GM18951 (cell line): ENCODE measurements around the gene AADACL4.
"Not testable (repeated sequence)": the region's sequence is repeated elsewhere in the genome, so short reads cannot be mapped to it uniquely, and the experiment has no call there.

Experiments
- POLR2A ChIP-seq: IDR thresholded peaks from 4 replicates; pipeline ENCODE4 v1.6.1; 2011; ENCODE audit warnings: mild to moderate bottlenecking; ENCODE audit not compliant: insufficient read length, insufficient read depth; ENCODE audit errors: extremely low read depth
- in situ Hi-C: fragments of 300-500 bp; cut with MboI; formaldehyde crosslinking; loops from one replicate; pipeline ENCODE4 v1.12.0; 2022; ENCODE audit warnings: low sequenced_read_pairs, mixed read lengths, inconsistent platforms; ENCODE audit not compliant: unreplicated experiment

Gene AADACL4

DNA sequence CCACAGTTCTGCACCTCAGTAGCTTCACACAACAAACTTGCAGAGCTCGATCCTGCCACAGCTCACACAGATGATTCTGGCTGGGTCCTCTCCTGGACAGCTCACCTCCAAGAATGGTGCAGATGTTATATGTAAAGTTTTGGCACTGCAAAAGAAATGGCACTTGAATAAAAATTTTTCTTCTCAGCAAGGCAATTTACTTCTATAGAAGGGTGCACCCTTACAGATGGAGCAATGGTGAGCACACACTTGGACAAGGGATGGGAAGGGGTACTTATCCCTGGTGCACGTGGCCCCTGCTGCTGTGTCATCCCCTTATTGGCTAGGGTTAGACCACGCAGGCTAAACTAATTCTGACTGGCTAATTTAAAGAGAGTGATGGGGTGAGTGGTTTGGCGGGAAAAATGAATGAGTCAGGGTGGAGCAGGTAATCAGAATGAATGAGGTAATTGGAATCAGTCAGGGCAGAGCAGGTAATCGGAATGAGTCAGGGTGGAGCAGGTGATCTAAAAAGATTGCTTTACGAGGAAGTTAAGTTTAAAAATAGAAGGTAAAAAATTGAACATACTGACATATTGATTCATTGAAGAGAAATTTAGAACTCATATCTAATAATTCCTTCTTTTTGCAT lies 60.1 kb downstream of the AADACL4 start:
- no peak for TF ChIP-seq POLR2A
- in situ Hi-C loops: no loop called here

GRCh38 chr1:12706061-12706460 lies 62.2 kb downstream of the AADACL4 start:
- in situ Hi-C loops: no loop called here
- TF ChIP-seq POLR2A: no peak

DNA sequence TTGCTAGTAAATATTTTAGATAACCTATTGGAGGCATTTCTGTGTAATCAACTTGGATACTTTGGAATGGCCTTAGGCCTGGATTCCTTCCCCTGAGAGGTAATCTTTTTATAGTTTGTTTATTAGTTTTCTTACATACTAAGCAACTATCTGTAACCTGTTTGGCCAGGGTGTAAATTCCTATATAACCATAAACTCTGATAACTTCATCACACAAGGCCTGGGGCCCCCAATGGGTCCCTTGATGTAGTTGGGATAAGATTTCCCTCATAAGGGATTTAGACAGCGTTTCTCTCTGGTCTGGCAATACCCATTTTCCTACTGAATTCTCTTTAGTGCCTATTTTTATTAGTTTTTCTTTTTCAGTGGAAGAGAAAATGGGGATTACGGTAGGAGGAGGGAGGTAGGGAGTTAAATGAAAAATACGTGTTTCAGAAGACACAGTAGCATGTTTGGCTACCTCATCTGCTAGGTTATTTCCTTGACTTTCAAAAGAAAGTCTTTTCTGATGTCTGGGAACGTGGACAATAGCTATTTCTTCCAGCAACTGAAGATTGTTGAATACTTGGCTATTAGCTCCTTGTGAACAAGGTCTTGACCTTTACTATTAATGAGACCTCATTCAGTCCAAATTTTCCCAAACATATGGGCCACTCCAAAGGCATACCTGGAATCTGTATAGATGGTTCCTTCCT lies 64.7 kb downstream of the AADACL4 start:
- TF ChIP-seq POLR2A: no peak
- in situ Hi-C loops: no loop called here

DNA sequence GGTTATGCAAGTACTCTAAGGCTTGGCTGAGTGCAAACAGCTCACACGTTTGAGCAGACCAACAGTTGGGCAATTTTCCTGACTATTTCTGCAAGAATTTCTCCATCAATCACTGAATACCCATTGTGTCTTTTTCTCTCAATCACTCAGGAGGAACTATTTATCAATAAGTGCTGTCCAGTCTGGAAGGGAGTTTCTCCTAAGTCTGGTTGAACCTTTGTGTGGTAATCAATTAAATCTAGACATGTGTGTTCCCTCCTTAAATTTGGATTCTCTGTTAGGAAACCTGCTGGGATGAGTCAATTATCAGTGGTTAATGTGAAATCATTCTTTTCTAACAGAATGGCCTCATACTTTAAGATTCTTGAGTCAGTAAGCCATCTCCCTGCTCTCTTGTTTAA lies 65.2 kb downstream of the AADACL4 start:
- in situ Hi-C loops: no loop called here
- TF ChIP-seq POLR2A: no peak

DNA sequence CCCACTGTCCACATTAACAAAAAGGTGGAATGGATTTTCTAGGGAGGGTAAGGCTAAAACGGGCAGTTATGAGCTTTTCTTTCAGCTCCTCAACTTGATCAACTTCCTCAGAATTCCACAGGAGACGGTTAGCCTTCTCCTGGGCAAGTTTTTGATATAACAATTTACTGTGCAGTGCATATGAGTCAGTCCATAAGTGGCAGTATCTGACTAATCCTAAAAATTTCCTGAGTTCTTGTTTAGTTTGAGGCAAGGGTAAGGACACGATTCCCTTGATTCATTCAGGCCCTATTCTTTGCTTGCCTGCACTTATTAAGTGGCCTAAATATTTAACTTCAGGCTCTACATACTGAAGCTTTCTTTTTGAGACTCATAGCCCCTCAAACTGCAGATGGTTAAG lies 65.8 kb downstream of the AADACL4 start:
- no peak for TF ChIP-seq POLR2A
- in situ Hi-C loops: no loop called here

DNA sequence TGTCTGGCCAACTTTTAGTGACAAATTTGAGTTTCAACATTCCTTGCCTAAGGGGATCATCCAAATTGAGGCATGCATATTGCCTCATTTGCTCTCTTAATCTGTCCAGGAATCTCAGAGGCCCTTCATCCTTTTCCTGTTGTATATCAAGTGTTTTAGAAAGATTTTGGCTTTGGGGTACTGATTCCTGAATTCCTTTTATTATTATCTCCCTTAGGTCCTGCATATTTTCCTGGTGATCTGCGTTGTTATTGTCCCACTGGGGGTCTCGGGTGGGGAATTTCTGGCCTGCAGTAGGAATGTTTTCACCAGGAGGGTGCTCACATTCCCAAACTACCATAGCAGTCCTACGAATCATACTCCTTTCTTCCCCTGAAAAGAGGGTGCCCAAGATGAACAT lies 67.7 kb downstream of the AADACL4 start:
- no peak for TF ChIP-seq POLR2A
- in situ Hi-C loops: no loop called here

GRCh38 chr1:12712076-12712475 lies 68.2 kb downstream of the AADACL4 start:
- in situ Hi-C loops: no loop called here
- TF ChIP-seq POLR2A: no peak

GRCh38 chr1:12712929-12713328 lies 69.0 kb downstream of the AADACL4 start:
- in situ Hi-C loops: no loop called here

DNA sequence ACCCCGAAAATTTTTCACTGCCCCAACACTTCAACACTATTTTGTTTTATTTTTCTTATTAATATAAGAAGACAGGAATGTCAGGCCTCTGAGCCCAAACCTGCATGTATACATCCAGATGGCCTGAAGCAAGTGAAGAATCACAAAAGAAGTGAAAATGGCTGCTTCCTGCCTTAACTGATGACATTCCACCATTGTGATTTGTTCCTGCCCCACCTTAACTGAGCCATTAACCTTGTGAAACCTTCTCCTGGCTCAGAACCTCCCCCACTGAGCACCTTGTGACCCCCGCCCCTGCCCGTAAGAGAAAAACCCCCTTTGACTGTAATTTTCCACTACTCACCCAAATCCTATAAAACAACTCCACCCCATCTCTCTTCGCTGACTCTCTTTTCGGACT lies 69.8 kb downstream of the AADACL4 start:
- in situ Hi-C loops: not testable (repeated sequence)

More at GRCh38 chr1:12712929-12713328, 69.0 kb downstream of the AADACL4 start:
- TF ChIP-seq POLR2A: no peak

DNA sequence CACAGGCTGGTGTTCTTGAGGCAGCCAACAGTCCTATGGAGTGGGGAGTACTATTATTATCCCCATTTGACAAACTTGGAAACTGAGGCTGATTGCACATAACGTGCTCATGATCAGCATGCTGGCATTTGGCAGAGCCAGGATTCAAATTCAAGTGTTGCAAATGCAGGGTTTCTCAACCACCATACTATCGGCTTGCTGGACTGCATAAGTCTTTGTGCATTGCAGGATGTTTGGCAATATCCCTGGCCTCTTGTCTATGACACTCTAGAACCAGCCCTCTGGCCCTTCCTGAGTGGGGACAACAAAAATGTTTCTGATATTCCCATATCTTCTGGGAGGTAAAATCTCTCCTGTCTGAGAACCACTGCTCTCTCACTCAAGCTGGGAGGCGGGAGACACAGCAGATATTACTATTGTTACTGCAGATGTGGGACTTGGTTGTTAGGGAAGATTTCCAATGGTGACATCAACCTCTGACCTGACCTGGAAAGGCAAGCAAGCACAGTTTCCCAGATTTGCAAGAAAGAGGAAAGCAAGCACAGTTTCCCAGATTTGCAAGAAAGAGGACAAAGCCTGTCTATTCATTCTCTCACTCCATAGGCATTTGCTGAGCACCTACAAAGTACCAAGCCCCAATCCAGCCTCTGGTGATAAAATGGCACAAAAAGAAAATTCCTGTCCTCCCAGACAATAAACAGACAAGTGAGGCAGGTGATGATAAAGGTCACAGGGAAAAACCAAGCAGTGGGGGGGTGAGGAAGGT lies 71.0 kb downstream of the AADACL4 start:
- TF ChIP-seq POLR2A: no peak

DNA sequence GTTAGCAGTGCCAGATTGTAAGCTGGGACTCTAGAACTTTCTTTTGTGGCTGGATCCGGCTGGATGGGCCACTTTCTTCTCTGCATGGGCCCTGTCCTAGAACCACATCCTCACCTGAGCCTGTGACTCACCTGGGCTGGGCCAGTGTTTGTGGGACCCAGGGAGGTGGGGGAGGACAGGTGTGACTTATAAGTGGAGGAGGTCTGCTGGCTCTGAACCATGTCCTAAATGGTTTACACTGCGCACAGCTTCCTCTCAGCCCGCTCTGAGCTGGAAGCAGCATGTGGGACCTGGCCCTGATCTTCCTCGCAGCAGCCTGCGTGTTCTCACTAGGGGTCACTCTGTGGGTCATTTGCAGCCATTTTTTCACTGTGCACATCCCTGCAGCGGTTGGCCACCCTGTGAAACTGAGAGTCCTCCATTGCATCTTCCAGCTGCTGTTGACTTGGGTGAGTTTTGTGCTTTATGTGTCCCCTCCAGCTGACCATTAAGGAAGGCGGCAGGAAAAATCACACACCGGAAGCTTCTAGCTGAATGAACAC lies 72.1 kb downstream of the AADACL4 start, which contains the start of gene AADACL3:
TSS of gene AADACL3 (plus strand) at position 215 of the 542 bp plus-strand sequence. CDS start at position 282, 67 bp downstream.
- in situ Hi-C loops: no loop called here
- TF ChIP-seq POLR2A: no peak

More for the DNA sequence above, 71.0 kb downstream of the AADACL4 start:
- in situ Hi-C loops: no loop called here
